Memory B cell (primary cell): Measurements from ENCODE around the gene GLIPR2.

ENCODE experiments used
- ATAC-seq: fragments of 150-1000 bp; cut with Tn5 transposase; 2 replicates; pipeline ENCODE4 v1.10.0; 2021; ENCODE audit warnings: low read depth, mild to moderate bottlenecking, moderate library complexity
- DNase-seq, 2 donors: peaks; one replicate each; pipeline ENCODE4 v3.0.0; 2022; ENCODE audit warnings: low spot score in 2 of 2
- H3K27ac Mint-ChIP-seq: one replicate; pipeline ENCODE4 v1.8.0; 2022; ENCODE audit warnings: mild to moderate bottlenecking, moderate library complexity, mixed read lengths
- H3K27me3 Mint-ChIP-seq: one replicate; pipeline ENCODE4 v1.8.0; 2022; ENCODE audit warnings: mixed read lengths
- H3K36me3 Mint-ChIP-seq: one replicate; pipeline ENCODE4 v1.8.0; 2022; ENCODE audit warnings: mild to moderate bottlenecking, mixed read lengths
- H3K4me1 Mint-ChIP-seq: one replicate; pipeline ENCODE4 v1.8.0; 2022; ENCODE audit warnings: mixed read lengths
- H3K4me3 Mint-ChIP-seq: one replicate; pipeline ENCODE4 v1.8.0; 2022; ENCODE audit warnings: mild to moderate bottlenecking, moderate library complexity, mixed read lengths
- H3K9me3 Mint-ChIP-seq: one replicate; pipeline ENCODE4 v1.8.0; 2022; ENCODE audit warnings: mixed read lengths

Gene GLIPR2

DNA sequence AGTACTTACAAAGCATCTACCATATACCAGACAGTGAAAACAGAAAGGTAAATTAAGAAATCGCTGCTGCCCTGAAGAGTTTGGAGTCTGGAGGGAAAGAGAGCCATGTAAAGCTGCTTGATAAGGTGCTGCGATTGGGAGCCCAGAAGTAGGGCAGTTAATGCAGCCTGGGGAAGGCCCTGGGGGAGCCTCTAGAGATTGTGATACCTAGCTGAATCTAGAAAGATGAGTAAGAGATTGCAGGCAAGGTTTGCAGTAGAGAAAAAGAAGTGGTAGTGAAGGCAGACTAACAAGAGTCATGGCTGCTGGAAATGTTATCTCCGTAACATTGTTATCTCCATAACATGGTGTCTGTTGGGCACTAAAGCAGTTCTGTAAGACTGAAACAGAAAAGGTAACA is 24.0 kb upstream of the GLIPR2 start:
- Mint-ChIP-seq H3K27me3 (no peaks in the 10 kb centered on the region), H3K36me3 (peaks cover 11% of the 10 kb centered on the region), H3K4me3 (no peak overlapping the region), H3K27ac (no peak overlapping the region), H3K9me3 (no peaks in the 10 kb centered on the region), H3K4me1 (no peaks in the 10 kb centered on the region)
- ATAC-seq (no peak), DNase-seq (no peak)

DNA sequence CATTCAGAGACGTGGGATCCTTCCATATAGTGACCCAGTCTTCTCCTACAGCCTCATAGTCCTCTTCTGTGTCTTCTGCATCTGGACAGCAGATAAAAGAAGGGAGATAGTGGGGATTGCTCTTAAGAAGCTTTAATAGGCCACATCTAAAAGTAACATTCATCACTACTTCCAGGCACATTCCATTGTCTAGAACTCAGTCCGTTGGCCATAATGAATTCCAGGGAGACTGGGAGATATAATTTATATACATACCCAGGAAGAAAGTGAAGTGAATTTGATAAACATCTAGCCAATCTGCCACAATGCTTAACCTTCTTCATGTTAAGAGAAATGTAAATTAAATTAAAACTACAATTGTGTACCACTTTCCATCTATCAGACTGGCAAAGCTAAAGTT is 22.5 kb upstream of the GLIPR2 start:
- ATAC-seq (no peak), DNase-seq (no peak)
- Mint-ChIP-seq H3K9me3 (no peaks in the 10 kb centered on the region), H3K27ac (no peak overlapping the region), H3K27me3 (no peaks in the 10 kb centered on the region), H3K36me3 (peaks cover 6% of the 10 kb centered on the region), H3K4me3 (no peak overlapping the region), H3K4me1 (no peaks in the 10 kb centered on the region)

DNA sequence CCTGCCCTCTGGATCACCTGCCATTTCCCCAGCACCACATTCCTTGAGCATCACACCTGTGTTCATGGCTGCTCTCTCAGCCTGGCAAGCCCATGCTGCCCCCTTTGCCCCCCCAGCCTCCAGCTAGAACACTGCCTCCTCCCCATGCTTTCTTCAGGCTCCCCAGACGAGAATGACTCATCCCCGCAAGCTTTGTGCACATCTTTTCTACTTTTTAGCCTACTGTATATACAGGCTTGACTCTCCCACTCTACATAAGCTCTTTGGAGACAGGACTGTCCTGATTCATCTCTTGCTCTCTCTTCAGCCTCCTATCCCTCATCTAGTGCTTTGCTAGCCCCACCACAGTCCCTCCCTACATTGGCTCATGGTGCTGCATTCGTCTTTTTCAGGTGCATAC is 19.9 kb upstream of the GLIPR2 start:
- H3K27me3 Mint-ChIP-seq, result no peaks in the 10 kb centered on the region
- H3K27ac Mint-ChIP-seq, result no peak overlapping the region
- no peaks in the 10 kb centered on the region for H3K4me1 Mint-ChIP-seq
- H3K9me3 Mint-ChIP-seq, result no peaks in the 10 kb centered on the region
- DNase-seq, result no peak
- no peak overlapping the region for H3K4me3 Mint-ChIP-seq
- peaks cover 2% of the 10 kb centered on the region for H3K36me3 Mint-ChIP-seq
- ATAC-seq, result no peak

DNA sequence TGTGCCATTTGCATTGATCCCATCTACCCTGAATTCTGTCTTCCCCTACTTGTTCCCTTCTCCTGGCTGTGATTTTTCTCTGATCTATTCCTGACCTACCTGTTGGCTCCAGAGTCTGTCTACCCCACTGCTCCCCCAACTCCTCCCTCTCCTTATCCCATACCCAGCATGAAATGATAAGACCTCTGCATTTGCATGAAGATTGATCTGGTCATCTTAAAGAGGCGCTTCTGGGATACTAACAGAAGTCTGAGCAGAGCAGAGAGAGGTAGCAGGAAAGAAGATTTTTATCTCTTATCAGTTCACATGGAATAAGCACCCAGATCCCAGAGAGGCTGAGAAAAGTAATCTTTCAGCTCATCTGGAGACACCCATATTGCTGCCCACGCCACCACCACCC is 18.3 kb upstream of the GLIPR2 start:
- Mint-ChIP-seq H3K4me1 (no peaks in the 10 kb centered on the region), H3K9me3 (no peaks in the 10 kb centered on the region), H3K27me3 (no peaks in the 10 kb centered on the region), H3K36me3 (peaks cover 6% of the 10 kb centered on the region), H3K27ac (no peak overlapping the region), H3K4me3 (no peak overlapping the region)
- ATAC-seq (no peak), DNase-seq (no peak)

DNA sequence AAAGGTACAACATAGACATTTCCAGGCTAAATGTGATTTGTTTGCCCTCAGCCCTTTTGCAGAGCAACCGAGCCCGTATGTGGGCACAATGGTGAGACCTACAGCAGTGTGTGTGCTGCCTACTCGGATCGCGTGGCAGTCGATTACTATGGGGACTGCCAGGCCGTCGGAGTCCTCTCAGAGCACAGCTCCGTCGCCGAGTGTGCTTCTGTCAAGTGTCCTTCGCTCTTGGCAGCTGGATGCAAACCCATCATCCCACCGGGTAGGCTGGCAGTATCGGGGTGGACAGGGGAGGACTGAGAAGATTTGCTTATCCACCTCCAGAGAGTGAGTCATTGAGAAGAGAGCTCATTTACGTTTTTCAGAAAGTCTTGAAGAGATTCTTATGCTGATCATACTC is 17.8 kb upstream of the GLIPR2 start:
- DNase-seq (no peak), ATAC-seq (no peak)
- no peak overlapping the region for H3K27ac Mint-ChIP-seq
- H3K4me3 Mint-ChIP-seq, result no peak overlapping the region
- H3K9me3 Mint-ChIP-seq, result no peaks in the 10 kb centered on the region
- no peaks in the 10 kb centered on the region for H3K4me1 Mint-ChIP-seq
- no peaks in the 10 kb centered on the region for H3K27me3 Mint-ChIP-seq
- H3K36me3 Mint-ChIP-seq, result peaks cover 6% of the 10 kb centered on the region

DNA sequence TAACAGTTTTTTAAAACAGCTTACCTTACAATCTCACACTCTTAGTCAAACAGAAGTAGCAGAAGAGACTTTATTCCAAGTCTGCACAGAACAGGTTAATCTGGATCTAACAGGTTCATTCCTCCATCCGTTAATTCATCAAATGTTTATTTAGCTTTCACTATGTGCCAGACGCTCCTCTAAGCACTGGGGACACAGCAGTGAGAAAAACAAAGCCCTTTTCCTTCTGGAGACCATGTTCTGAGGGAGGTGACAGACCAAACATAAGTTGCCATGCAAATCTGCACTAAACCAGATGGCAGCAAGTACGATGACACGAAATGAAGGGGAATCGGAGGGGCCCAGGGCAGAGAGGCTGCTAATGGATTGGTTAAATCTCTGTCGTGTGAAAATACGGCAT is 17.1 kb upstream of the GLIPR2 start:
- Mint-ChIP-seq H3K27me3 (no peaks in the 10 kb centered on the region), H3K4me1 (no peaks in the 10 kb centered on the region), H3K27ac (no peak overlapping the region), H3K9me3 (no peaks in the 10 kb centered on the region), H3K36me3 (peaks cover 6% of the 10 kb centered on the region), H3K4me3 (no peak overlapping the region)
- DNase-seq (no peak), ATAC-seq (no peak)

DNA sequence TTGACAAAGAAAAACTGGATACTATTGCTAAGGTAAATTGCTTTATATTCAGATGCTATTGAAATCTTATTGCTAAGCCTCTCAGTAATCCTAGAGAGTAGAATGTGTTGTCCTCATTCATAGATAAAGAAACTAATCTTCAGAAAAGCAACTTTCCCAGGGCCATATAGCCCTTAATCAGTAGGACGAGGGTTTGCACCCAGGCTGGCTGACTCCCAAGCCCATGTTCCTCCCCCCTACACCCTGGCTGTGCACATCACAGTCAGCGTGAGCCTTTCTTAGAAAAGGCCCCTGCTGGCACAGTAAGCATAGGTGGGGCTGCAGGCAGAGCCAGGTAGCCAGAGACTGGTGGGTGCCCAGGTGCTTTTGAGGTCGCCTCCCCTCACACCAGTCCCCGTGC is 15.8 kb upstream of the GLIPR2 start:
- H3K4me1 Mint-ChIP-seq, result no peaks in the 10 kb centered on the region
- H3K9me3 Mint-ChIP-seq, result no peaks in the 10 kb centered on the region
- DNase-seq, result no peak
- ATAC-seq, result no peak
- H3K27ac Mint-ChIP-seq, result no peak overlapping the region
- no peak overlapping the region for H3K4me3 Mint-ChIP-seq
- peaks cover 6% of the 10 kb centered on the region for H3K36me3 Mint-ChIP-seq
- no peaks in the 10 kb centered on the region for H3K27me3 Mint-ChIP-seq

DNA sequence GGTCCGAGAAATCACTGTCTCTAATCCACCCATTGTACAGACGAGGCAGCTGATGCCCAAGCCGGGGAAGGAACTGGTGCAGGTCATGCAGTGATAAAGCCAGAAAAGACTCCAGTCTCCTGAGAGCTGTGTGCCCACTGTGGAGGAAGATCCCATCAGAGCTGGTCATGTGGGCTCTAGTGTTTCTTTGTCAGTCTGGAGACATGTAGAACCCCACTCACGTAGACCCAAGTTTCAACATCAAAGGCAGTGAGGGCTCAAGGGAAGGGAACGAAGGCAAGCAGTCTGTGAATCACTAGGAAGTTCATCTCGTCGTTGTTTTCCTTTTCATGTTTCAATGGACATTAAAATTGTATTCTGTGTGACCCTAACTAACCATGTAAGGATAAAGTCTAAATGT is 14.6 kb upstream of the GLIPR2 start:
- no peak overlapping the region for H3K27ac Mint-ChIP-seq
- no peak overlapping the region for H3K4me3 Mint-ChIP-seq
- peaks cover 1% of the 10 kb centered on the region for H3K4me1 Mint-ChIP-seq
- H3K9me3 Mint-ChIP-seq, result no peaks in the 10 kb centered on the region
- no peak for ATAC-seq
- H3K36me3 Mint-ChIP-seq, result peaks cover 6% of the 10 kb centered on the region
- no peak for DNase-seq
- no peaks in the 10 kb centered on the region for H3K27me3 Mint-ChIP-seq

DNA sequence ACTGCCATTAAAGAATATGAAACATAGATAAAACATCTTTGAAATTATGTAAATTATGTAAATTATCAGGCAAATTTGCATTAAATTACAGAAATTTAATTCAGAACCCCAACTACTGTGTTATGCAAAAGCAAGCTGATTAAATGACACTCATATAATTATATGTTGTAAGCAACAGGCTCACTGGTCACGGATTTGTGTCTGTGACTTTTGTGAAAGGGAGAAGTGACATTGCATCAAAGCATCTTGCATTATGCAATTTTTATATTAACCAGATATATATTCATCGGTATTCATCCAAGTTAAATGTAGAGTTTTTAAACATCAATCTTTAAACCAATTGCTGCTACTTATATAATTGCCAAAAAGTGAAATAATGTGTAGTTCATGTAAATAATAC is 13.0 kb upstream of the GLIPR2 start:
- no peaks in the 10 kb centered on the region for H3K9me3 Mint-ChIP-seq
- H3K27ac Mint-ChIP-seq, result no peak overlapping the region
- H3K4me1 Mint-ChIP-seq, result peaks cover 16% of the 10 kb centered on the region
- no peak overlapping the region for H3K4me3 Mint-ChIP-seq
- no peak for ATAC-seq
- DNase-seq, result no peak
- no peaks in the 10 kb centered on the region for H3K27me3 Mint-ChIP-seq
- H3K36me3 Mint-ChIP-seq, result peaks cover 6% of the 10 kb centered on the region

DNA sequence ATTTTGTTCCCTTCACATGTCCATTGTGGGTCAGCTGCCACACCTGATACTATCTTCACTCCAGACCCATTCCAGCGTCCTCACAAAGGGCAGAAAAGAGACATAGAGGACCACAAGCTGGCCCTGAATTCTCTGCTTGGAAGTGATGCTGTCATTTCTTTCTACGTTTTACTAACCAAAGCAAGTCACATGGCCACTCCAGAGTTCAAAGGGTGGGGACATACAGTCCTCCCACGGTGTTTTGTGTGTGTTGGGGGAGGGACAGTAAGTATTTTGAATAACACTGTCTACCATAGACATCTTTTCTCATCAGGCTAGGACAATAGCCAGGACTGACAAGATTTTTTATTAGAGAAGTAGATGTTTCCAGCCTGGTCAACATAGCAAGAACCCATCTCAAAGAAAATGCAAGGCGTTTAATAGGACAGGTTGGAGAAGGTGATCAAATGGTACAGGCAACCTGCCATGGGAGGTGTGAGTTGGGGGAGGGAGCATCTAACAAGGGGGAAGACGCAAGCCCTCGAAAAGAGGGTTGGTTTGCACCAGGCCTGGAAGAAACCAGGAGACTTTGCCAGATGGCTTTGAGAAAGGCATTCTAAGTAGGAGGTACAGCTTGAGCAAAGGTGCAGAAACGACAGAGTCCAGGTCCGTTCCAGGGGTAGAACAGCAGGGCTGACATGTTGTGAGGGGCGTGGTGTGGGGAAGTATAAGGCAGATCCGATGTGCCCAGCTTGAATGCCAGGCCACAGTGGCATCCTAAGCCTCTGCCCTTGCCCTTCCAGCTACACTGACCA is 11.3 kb upstream of the GLIPR2 start:
- no peak overlapping the region for H3K4me3 Mint-ChIP-seq
- H3K9me3 Mint-ChIP-seq, result no peaks in the 10 kb centered on the region
- no peak overlapping the region for H3K27ac Mint-ChIP-seq
- no peaks in the 10 kb centered on the region for H3K27me3 Mint-ChIP-seq
- DNase-seq, result no peak
- H3K36me3 Mint-ChIP-seq, result peaks cover 7% of the 10 kb centered on the region
- H3K4me1 Mint-ChIP-seq, result peaks cover 16% of the 10 kb centered on the region
- ATAC-seq, result no peak

DNA sequence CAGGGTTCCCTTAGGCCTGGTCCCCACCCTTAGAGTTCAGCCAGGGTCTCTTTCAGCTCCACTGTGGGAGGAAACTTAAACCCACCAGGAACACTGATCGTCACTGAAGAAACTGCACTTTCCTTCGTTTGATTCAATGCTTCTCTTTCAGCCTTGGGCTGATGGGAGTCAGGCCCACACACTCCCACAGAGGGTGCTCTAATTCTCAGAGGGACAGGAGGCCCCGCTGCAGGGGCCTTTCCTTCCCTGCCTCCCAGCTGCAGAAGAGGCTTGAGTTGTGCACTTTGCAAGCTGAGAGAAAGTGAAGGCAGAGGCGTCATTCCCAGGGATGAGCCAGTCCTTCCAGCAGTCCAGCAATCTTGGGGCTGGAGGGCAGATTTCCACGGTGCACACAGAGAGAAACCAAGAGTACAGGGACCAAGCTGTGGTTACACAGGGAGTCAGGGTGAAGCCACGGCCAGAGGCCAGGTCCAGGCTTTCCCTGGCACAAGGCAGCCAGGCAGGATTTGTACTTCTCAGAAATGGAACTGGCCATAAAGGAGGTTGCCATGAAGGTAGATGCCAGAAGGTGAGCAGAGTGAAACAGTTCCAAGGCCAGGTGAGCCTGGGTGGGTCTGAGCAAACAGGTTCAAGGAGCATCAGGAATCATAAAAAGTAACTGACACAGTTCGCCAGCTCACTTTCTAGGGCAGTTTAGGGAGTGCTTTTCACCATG is 10.4 kb upstream of the GLIPR2 start:
- peaks cover 16% of the 10 kb centered on the region for H3K4me1 Mint-ChIP-seq
- ATAC-seq, result no peak
- no peak for DNase-seq
- H3K4me3 Mint-ChIP-seq, result no peak overlapping the region
- no peaks in the 10 kb centered on the region for H3K9me3 Mint-ChIP-seq
- no peaks in the 10 kb centered on the region for H3K27me3 Mint-ChIP-seq
- peaks cover 7% of the 10 kb centered on the region for H3K36me3 Mint-ChIP-seq
- H3K27ac Mint-ChIP-seq, result no peak overlapping the region

DNA sequence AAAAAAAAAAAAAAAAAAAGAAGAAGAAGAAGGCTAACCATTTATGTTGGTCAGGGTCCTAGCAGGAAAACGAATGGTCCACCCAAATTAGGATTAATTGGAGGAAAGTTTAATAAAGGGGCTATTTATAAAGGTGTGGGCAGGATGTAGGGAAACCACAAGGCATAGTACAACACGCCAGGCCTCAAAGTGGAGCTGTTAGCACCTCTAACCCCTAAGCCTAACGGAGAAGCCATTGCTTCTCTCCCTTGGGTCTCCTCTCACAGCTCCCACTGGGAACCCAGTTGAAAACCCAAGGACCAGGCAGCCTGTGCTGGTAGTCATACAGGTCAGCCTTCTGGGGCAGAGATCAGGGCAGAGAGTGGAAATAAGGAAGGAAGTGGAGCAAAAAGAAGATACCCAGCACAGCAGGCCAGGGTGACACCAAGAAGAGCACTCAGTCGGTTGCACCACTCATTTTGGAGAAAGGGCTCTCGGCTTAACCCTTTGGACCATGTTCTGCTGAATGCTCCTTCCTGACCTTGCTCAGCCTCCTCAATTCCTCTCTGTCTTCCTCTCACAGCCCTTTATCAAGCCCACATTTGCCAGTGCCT is 8.8 kb upstream of the GLIPR2 start:
- peaks cover 16% of the 10 kb centered on the region for H3K4me1 Mint-ChIP-seq
- H3K27me3 Mint-ChIP-seq, result no peaks in the 10 kb centered on the region
- H3K27ac Mint-ChIP-seq, result no peak overlapping the region
- DNase-seq (no peak), ATAC-seq (peak; percentile 73)
- no peak overlapping the region for H3K4me3 Mint-ChIP-seq
- peaks cover 4% of the 10 kb centered on the region for H3K36me3 Mint-ChIP-seq
- no peaks in the 10 kb centered on the region for H3K9me3 Mint-ChIP-seq

DNA sequence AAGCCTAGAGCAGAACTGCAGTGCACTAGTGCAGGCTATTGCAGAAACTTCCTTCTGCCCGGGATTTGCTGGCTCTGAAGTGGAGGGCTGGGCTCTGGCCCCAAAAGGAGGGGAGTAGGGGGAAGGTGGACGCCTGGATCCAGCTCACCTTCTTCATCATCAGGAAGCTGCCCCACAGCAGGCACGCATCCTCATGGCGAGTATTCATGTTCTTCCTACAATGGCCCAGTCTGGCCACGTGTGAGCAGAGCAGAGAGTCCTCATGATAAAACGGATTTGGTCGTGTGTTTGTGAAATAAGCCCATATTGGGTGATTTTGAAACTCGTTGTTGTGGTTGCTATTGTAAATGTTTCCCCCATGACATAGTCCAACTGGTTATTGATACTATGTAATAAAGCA is 8.2 kb upstream of the GLIPR2 start:
- H3K27me3 Mint-ChIP-seq, result no peaks in the 10 kb centered on the region
- no peak overlapping the region for H3K4me3 Mint-ChIP-seq
- DNase-seq (no peak), ATAC-seq (no peak)
- no peaks in the 10 kb centered on the region for H3K9me3 Mint-ChIP-seq
- H3K4me1 Mint-ChIP-seq, result peaks cover 16% of the 10 kb centered on the region
- H3K27ac Mint-ChIP-seq, result no peak overlapping the region
- peaks cover 1% of the 10 kb centered on the region for H3K36me3 Mint-ChIP-seq

DNA sequence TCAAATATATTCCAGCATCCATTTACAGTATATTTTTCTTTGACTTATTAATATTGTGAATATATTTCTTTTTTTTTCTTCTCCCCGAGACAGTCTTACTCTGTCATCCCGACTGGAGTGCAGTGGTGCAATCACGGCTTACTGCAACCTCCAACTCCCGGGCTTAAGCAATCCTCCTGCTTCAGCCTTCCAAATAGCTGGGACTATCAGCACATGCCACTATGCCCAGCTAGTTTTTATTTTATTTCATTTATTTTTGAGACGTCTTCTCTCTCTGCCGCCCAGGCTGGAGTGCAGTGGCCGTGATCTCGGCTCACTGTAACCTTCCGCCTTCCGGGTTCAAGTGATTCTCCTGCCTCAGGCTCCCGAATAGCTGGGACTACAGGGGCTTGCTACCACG is 7.4 kb upstream of the GLIPR2 start:
- ATAC-seq (no peak), DNase-seq (no peak)
- no peak overlapping the region for H3K27ac Mint-ChIP-seq
- H3K4me3 Mint-ChIP-seq, result no peak overlapping the region
- peaks cover 16% of the 10 kb centered on the region for H3K4me1 Mint-ChIP-seq
- H3K36me3 Mint-ChIP-seq, result peaks cover 1% of the 10 kb centered on the region
- H3K9me3 Mint-ChIP-seq, result no peaks in the 10 kb centered on the region
- H3K27me3 Mint-ChIP-seq, result no peaks in the 10 kb centered on the region
